T-helper 1 cell treated with Interleukin-12 subunit alpha and Interleukin-12 subunit beta and Interleukin-4 antibody, amounts not matched to agents 30 μg/mL and 1 μg/mL, for 36 hours (primary cell): Measurements from ENCODE around the gene SHLD1.
"Not testable (repeated sequence)": the region's sequence is repeated elsewhere in the genome, so short reads cannot be mapped to it uniquely, and the experiment has no call there.

Source experiments
- H3K27ac Mint-ChIP-seq: one replicate; pipeline ENCODE4 v1.8.0; 2021; ENCODE audit warnings: mild to moderate bottlenecking, mixed read lengths
- H3K27me3 Mint-ChIP-seq: one replicate; pipeline ENCODE4 v1.8.0; 2021; ENCODE audit warnings: low read depth, mixed read lengths
- H3K36me3 Mint-ChIP-seq: one replicate; pipeline ENCODE4 v1.8.0; 2021; ENCODE audit warnings: low read depth, mixed read lengths
- H3K4me1 Mint-ChIP-seq: one replicate; pipeline ENCODE4 v1.8.0; 2021; ENCODE audit warnings: low read depth, mixed read lengths
- H3K4me3 Mint-ChIP-seq: one replicate; pipeline ENCODE4 v1.8.0; 2021; ENCODE audit warnings: mild to moderate bottlenecking, moderate library complexity, mixed read lengths
- H3K9me3 Mint-ChIP-seq: one replicate; pipeline ENCODE4 v1.8.0; 2021; ENCODE audit warnings: mixed read lengths

SHLD1 gene

DNA sequence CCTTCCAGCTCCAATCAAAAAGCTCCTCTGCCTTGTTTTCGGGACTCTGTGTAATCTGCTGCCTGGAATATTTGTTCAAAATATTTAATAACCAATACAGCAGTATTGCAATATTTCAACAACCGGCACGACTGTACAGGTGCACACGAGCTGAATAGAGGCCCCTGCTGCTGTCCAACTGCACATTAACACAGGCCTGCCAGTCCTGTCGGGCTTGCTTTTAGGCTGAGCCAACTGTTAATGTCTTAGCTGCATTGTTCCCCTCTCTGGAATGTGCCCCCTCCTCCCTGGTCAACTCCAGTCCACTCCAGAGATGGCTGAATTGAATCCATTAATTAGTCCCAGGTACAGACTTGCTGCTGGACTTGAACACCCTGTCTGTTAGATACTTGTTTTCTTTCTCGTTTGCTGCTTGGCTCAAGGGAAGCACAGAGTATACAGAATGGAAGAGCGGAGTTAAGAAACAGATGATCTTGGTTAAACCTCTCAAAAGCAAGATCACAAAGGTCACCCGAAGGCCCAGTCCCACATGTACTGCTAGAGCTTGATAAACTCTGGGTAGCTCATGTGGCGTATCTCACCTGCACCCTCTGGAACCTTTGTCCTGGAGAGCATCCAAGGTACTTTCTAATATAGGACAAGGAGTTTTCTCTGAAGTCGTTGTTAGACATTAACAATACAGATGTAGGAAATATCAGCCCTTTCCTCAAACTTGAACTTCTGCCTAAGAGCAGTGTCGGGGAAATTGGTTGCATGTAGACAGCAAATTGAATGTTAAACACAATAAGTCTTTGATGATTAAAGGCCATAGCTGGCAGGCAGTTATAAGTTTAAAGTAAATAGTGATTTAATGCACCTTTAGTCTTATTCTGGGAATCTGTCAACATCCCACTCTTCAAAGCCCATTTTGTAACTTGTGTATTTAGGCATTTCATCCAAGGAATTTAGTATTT is 31.9 kb downstream of the SHLD1 start:
- Mint-ChIP-seq H3K4me1 (peaks cover 2% of the 10 kb centered on the region), H3K27ac (no peak overlapping the region), H3K27me3 (no peaks in the 10 kb centered on the region), H3K9me3 (no peaks in the 10 kb centered on the region), H3K36me3 (peaks cover 7% of the 10 kb centered on the region), H3K4me3 (no peak overlapping the region)

DNA sequence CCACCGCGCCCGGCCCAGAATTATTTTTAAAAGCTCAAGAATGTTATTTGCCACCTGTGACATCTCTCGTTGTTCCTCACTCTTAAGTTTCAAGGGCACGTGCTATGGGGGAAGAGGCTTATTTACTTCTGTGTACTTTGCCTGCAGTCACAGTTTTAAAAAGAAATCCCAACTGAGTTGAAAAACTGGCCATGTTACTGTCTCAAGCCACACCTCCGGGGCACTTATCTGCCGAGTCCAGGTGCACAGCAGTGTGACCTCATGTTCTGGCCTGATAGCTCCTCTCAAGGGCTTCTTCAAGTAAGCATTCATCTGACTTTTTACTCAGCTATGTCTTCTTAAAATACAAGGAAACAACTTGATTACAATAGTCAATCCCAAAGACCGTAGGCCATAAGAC is 34.5 kb downstream of the SHLD1 start:
- H3K36me3 Mint-ChIP-seq, result peaks cover 4% of the 10 kb centered on the region
- H3K4me3 Mint-ChIP-seq, result no peak overlapping the region
- H3K9me3 Mint-ChIP-seq, result no peaks in the 10 kb centered on the region
- H3K27me3 Mint-ChIP-seq, result no peaks in the 10 kb centered on the region
- H3K27ac Mint-ChIP-seq, result no peak overlapping the region
- H3K4me1 Mint-ChIP-seq, result peaks cover 2% of the 10 kb centered on the region

- Mint-ChIP-seq H3K36me3 (peaks cover 4% of the 10 kb centered on the region), H3K4me1 (peaks cover 2% of the 10 kb centered on the region)
These were observed 34.9 kb downstream of the SHLD1 start for GRCh38 chr20:5785146-5785545.

DNA sequence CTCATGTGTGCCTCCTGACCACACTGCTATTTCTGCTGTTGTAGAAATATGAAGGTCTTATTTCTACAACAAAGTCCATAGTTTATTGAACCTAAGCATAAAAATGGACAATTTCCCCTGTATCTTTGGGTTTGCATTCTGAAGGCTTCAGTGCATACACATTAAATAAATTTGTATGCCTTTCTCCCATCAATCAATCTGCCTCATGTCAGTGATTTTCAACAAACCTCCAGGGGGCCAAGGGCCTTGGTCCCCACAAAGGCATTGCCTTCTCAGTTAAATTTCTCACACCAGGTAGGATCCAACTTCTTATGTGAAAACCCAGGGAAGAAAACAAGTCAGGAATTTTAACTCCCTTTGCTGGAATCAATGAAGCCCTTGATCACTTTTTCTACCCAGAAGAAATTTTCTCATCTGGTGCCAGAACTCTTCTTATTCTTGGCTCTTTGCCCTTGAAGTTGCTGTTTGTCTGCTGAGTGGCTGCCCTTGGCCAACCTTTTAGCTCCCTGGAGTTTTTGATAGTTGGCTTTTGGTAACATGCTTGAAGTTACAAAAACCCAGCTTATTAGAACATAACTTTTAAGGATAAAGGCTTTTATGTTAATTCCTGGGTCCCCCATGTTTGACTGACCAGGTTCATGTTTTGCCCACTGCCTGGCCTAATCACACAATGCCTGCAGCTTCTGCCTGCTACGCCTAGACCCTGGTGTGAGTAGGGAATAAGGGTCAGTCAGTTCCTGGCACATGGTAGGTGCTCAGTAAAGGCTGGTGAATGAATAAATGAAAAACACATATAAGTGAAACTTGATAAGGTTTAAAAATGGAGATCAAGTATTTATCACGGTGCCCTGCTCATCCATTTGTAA is 37.0 kb downstream of the SHLD1 start:
- no peaks in the 10 kb centered on the region for H3K4me1 Mint-ChIP-seq
- H3K36me3 Mint-ChIP-seq, result no peaks in the 10 kb centered on the region
- H3K9me3 Mint-ChIP-seq, result no peaks in the 10 kb centered on the region
- H3K27ac Mint-ChIP-seq, result no peak overlapping the region
- H3K27me3 Mint-ChIP-seq, result no peaks in the 10 kb centered on the region
- no peak overlapping the region for H3K4me3 Mint-ChIP-seq

More at GRCh38 chr20:5785146-5785545, 34.9 kb downstream of the SHLD1 start:
- H3K27me3 Mint-ChIP-seq, result no peaks in the 10 kb centered on the region
- H3K9me3 Mint-ChIP-seq, result no peaks in the 10 kb centered on the region
- no peak overlapping the region for H3K27ac Mint-ChIP-seq
- no peak overlapping the region for H3K4me3 Mint-ChIP-seq

GRCh38 chr20:5787796-5788165 is 37.6 kb downstream of the SHLD1 start:
- Mint-ChIP-seq H3K4me1 (no peaks in the 10 kb centered on the region), H3K9me3 (no peaks in the 10 kb centered on the region), H3K36me3 (no peaks in the 10 kb centered on the region), H3K4me3 (no peak overlapping the region), H3K27ac (no peak overlapping the region), H3K27me3 (no peaks in the 10 kb centered on the region)

DNA sequence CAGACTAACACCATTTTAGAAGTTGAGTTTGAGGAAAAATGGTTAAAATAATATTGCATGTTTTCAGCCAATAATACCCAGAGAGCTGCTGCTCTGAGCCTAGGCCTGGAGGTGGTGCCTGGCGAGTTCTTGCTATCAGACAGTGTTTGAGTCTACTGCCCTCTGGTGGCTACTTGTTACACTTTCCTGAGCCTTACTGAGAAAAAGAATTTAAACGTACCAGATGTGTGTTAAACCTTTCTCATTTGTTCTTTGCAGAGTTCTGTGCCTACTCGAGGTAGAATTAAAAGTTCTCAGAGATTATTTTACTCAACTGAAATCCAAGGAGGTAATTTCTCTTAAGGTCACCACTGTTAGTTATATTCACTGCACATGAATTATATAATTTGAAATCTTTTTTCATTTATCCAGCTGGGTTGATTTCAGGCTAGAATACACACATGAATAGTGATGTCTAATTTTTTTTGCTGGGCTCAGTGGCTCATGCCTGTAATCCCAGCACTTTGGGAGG is 38.2 kb downstream of the SHLD1 start:
- Mint-ChIP-seq H3K9me3 (no peaks in the 10 kb centered on the region), H3K27me3 (no peaks in the 10 kb centered on the region), H3K4me1 (no peaks in the 10 kb centered on the region), H3K27ac (peak overlapping the region; percentile 29), H3K36me3 (no peaks in the 10 kb centered on the region), H3K4me3 (no peak overlapping the region)

- Mint-ChIP-seq H3K27ac (no peak overlapping the region), H3K36me3 (peaks cover 1% of the 10 kb centered on the region), H3K4me3 (no peak overlapping the region), H3K9me3 (no peaks in the 10 kb centered on the region), H3K4me1 (no peaks in the 10 kb centered on the region), H3K27me3 (no peaks in the 10 kb centered on the region)
These were observed 39.6 kb downstream of the SHLD1 start for GRCh38 chr20:5789827-5790226.

DNA sequence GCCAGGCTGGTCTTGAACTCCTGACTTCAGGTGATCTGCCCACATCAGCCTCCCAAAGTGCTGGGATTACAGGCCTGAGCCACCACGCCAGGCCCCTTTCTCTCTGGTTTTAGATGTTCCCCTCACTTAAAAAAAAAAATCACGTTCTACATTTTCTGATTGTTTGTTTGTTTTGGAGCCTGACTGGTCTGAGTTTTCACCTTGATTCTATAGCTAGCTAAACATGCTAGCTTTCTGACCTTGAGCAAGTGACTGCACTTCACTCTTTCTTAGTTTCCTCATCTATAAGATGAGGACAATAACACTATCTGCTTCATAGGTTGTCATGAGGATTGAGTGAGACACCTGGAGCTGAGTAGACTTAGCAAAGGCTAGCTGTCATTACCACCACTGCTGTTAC is 43.7 kb downstream of the SHLD1 start:
- Mint-ChIP-seq H3K27ac (no peak overlapping the region), H3K4me1 (no peaks in the 10 kb centered on the region), H3K27me3 (no peaks in the 10 kb centered on the region), H3K36me3 (peaks cover 1% of the 10 kb centered on the region), H3K4me3 (no peak overlapping the region), H3K9me3 (no peaks in the 10 kb centered on the region)

- H3K4me3 Mint-ChIP-seq, result no peak overlapping the region
- H3K9me3 Mint-ChIP-seq, result no peaks in the 10 kb centered on the region
- H3K27ac Mint-ChIP-seq, result no peak overlapping the region
- no peaks in the 10 kb centered on the region for H3K4me1 Mint-ChIP-seq
- peaks cover 1% of the 10 kb centered on the region for H3K36me3 Mint-ChIP-seq
- no peaks in the 10 kb centered on the region for H3K27me3 Mint-ChIP-seq
These were observed 46.3 kb downstream of the SHLD1 start for GRCh38 chr20:5796331-5797040.

DNA sequence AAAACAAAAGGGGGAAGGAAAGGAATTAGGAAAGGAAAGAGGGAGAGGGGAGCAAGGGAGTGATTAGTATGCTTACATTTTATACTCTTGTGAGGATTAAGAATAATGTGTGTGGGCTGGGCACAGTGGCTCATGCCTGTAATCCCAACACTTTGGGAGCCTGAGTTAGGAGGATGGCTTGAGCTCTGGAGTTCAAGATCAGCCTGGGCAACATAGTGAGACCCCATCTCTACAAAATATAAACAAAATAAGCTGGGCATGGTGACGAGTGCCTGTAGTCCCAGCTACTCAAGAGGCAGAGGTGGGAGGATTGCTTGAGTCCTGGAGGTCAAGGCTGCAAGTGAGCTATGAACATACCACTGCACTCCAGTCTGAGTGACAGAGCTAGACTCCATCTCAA is 47.0 kb downstream of the SHLD1 start:
- no peak overlapping the region for H3K27ac Mint-ChIP-seq
- no peaks in the 10 kb centered on the region for H3K4me1 Mint-ChIP-seq
- peaks cover 1% of the 10 kb centered on the region for H3K36me3 Mint-ChIP-seq
- H3K9me3 Mint-ChIP-seq, result no peaks in the 10 kb centered on the region
- no peak overlapping the region for H3K4me3 Mint-ChIP-seq
- H3K27me3 Mint-ChIP-seq, result no peaks in the 10 kb centered on the region

DNA sequence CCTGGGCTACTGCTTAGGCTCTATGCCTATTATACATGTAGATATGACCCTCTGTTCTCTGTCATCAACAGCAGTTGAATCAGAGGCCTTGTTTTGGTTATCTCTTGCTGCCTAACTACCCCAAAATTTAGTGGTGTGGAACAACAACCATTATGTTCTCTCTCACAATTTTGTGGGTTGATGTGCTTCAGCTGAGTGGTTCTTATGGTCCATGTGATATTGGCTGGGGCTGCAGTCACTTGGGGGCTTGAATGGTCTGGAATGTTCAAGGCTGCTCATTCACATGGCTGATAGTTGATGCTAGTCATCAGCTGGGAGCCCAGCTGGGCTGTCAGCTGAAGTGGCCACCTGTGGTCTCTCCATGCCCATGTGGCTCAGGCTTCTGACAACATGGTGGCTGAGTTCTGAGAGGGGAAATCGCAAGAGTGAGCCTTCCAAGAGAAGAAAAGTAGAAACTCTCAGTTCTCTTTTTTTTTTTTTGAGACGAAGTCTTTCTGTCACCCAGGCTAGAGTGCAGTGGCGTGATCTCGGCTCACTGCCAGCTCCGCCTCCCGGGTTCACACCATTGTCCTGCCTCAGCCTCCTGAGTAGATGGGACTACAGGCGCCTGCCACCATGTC is 47.8 kb downstream of the SHLD1 start:
- Mint-ChIP-seq H3K4me3 (no peak overlapping the region), H3K9me3 (no peaks in the 10 kb centered on the region), H3K36me3 (peaks cover 4% of the 10 kb centered on the region), H3K27ac (no peak overlapping the region), H3K4me1 (no peaks in the 10 kb centered on the region), H3K27me3 (no peaks in the 10 kb centered on the region)

- H3K9me3 Mint-ChIP-seq, H3K27me3 Mint-ChIP-seq, H3K4me3 Mint-ChIP-seq, H3K36me3 Mint-ChIP-seq, H3K27ac Mint-ChIP-seq: not testable (repeated sequence)
- H3K4me1 Mint-ChIP-seq, result peaks cover 13% of the 10 kb centered on the region
These were observed 53.6 kb downstream of the SHLD1 start for GRCh38 chr20:5803754-5804303.

GRCh38 chr20:5806457-5807263 is 56.5 kb downstream of the SHLD1 start:
- peaks cover 13% of the 10 kb centered on the region for H3K4me1 Mint-ChIP-seq
- no peak overlapping the region for H3K27ac Mint-ChIP-seq
- no peaks in the 10 kb centered on the region for H3K27me3 Mint-ChIP-seq
- H3K4me3 Mint-ChIP-seq, result no peak overlapping the region
- H3K36me3 Mint-ChIP-seq, result peaks cover 6% of the 10 kb centered on the region
- H3K9me3 Mint-ChIP-seq, result no peaks in the 10 kb centered on the region
